ENCODE measurements around the gene ZFAND2A. TPM values are rescaled to one million over a fixed set of nuclear protein-coding genes. Genes with fewer than 3 reads are reported as not detected.
"Not testable (repeated sequence)": the region's sequence is repeated elsewhere in the genome, so short reads cannot be mapped to it uniquely, and the experiment has no call there.

The ZFAND2A gene
- total and polyA plus RNA-seq, 2 experiments from 2014 or later, result 15.3 to 29.2 TPM

DNA sequence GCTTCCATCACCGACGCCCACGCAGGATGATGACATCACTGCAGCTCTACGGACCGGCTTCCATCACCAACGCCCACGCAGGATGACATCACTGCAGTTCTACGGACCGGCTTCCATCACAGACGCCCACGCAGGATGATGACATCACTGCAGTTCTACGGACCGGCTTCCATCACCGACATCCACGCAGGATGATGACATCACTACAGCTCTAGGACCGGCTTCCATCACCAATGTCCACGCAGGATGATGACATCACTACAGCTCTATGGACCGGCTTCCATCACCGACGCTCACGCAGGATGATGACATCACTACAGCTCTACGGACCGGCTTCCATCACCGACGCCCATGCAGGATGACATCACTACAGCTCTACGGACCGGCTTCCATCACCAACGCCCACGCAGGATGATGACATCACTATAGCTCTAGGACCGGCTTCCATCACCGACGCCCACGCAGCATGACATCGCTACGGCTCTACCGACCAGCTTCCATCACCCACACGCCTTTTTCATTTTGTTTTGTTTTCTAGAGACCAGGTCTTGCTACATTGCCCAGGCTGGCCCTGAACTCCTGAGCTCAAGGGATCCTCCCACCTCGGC, 42.6 kb downstream of the ZFAND2A start (continued):
- TF ChIP-seq, protein P1, sequence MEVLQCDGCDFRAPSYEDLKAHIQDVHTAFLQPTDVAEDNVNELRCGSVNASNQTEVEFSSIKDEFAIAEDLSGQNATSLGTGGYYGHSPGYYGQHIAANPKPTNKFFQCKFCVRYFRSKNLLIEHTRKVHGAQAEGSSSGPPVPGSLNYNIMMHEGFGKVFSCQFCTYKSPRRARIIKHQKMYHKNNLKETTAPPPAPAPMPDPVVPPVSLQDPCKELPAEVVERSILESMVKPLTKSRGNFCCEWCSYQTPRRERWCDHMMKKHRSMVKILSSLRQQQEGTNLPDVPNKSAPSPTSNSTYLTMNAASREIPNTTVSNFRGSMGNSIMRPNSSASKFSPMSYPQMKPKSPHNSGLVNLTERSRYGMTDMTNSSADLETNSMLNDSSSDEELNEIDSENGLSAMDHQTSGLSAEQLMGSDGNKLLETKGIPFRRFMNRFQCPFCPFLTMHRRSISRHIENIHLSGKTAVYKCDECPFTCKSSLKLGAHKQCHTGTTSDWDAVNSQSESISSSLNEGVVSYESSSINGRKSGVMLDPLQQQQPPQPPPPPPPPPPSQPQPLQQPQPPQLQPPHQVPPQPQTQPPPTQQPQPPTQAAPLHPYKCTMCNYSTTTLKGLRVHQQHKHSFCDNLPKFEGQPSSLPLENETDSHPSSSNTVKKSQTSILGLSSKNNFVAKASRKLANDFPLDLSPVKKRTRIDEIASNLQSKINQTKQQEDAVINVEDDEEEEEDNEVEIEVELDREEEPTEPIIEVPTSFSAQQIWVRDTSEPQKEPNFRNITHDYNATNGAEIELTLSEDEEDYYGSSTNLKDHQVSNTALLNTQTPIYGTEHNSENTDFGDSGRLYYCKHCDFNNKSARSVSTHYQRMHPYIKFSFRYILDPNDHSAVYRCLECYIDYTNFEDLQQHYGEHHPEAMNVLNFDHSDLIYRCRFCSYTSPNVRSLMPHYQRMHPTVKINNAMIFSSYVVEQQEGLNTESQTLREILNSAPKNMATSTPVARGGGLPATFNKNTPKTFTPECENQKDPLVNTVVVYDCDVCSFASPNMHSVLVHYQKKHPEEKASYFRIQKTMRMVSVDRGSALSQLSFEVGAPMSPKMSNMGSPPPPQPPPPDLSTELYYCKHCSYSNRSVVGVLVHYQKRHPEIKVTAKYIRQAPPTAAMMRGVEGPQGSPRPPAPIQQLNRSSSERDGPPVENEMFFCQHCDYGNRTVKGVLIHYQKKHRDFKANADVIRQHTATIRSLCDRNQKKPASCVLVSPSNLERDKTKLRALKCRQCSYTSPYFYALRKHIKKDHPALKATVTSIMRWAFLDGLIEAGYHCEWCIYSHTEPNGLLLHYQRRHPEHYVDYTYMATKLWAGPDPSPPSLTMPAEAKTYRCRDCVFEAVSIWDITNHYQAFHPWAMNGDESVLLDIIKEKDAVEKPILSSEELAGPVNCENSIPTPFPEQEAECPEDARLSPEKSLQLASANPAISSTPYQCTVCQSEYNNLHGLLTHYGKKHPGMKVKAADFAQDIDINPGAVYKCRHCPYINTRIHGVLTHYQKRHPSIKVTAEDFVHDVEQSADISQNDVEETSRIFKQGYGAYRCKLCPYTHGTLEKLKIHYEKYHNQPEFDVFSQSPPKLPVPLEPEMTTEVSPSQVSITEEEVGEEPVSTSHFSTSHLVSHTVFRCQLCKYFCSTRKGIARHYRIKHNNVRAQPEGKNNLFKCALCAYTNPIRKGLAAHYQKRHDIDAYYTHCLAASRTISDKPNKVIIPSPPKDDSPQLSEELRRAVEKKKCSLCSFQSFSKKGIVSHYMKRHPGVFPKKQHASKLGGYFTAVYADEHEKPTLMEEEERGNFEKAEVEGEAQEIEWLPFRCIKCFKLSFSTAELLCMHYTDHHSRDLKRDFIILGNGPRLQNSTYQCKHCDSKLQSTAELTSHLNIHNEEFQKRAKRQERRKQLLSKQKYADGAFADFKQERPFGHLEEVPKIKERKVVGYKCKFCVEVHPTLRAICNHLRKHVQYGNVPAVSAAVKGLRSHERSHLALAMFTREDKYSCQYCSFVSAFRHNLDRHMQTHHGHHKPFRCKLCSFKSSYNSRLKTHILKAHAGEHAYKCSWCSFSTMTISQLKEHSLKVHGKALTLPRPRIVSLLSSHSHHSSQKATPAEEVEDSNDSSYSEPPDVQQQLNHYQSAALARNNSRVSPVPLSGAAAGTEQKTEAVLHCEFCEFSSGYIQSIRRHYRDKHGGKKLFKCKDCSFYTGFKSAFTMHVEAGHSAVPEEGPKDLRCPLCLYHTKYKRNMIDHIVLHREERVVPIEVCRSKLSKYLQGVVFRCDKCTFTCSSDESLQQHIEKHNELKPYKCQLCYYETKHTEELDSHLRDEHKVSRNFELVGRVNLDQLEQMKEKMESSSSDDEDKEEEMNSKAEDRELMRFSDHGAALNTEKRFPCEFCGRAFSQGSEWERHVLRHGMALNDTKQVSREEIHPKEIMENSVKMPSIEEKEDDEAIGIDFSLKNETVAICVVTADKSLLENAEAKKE (CRISPR knock-in tag; IDR thresholded peaks at IDR 0.05), result no peak
- no peak for TF ChIP-seq EZH2phosphoT487 (IDR thresholded peaks at IDR 0.05; ENCODE audit: unreplicated experiment)
- TF ChIP-seq STAT1 (IDR thresholded peaks at IDR 0.05; ENCODE audit: unreplicated experiment), result no peak

DNA sequence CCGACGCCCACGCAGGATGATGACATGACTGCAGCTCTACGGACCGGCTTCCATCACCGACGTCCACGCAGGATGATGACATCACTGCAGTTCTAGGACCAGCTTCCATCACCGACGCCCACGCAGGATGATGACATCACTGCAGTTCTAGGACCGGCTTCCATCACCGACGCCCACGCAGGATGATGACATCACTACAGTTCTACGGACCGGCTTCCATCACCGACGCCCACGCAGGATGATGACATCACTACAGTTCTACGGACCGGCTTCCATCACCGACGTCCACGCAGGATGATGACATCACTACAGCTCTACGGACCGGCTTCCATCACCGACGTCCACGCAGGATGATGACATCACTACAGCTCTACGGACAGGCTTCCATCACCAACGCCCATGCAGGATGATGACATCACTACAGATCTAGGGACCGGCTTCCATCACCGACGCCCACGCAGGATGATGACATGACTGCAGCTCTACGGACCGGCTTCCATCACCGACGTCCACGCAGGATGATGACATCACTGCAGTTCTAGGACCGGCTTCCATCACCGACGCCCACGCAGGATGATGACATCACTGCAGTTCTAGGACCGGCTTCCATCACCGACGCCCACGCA, 43.5 kb downstream of the ZFAND2A start:
- not testable (repeated sequence) for ATAC-seq; H3F3A ChIP-seq (replicated peaks; ENCODE audit: low read depth); DNase-seq (ENCODE audit: low spot score); H3K27ac Mint-ChIP-seq; H3K27ac ChIP-seq (ENCODE audit: low read depth); H3K4me3 Mint-ChIP-seq; H3K4me3 ChIP-seq; H3K27me3 ChIP-seq (ENCODE audit: insufficient read depth); H3K9me2 ChIP-seq (ENCODE audit: insufficient read depth); H3K9me3 Mint-ChIP-seq; H3K4me1 ChIP-seq (ENCODE audit: insufficient read depth); H2AFZ ChIP-seq; H3K4me2 ChIP-seq; H3K4me1 Mint-ChIP-seq; H3K36me3 ChIP-seq (ENCODE audit: insufficient read depth)
- peaks cover 13% of the 10 kb centered on the region for H3K27me3 Mint-ChIP-seq (ENCODE audit: insufficient read depth, low read depth, poor library complexity)
- Histone ChIP-seq H4K20me1 (replicated peaks; ENCODE audit: insufficient read depth) (peaks cover 17% of the 10 kb centered on the region; the same call in 1 of the 2 replicates), H3K79me2 (replicated peaks; ENCODE audit: insufficient read depth) (peaks cover 58% of the 10 kb centered on the region)
- H3K36me3 Mint-ChIP-seq (ENCODE audit: low read depth), result peaks cover 14% of the 10 kb centered on the region

DNA sequence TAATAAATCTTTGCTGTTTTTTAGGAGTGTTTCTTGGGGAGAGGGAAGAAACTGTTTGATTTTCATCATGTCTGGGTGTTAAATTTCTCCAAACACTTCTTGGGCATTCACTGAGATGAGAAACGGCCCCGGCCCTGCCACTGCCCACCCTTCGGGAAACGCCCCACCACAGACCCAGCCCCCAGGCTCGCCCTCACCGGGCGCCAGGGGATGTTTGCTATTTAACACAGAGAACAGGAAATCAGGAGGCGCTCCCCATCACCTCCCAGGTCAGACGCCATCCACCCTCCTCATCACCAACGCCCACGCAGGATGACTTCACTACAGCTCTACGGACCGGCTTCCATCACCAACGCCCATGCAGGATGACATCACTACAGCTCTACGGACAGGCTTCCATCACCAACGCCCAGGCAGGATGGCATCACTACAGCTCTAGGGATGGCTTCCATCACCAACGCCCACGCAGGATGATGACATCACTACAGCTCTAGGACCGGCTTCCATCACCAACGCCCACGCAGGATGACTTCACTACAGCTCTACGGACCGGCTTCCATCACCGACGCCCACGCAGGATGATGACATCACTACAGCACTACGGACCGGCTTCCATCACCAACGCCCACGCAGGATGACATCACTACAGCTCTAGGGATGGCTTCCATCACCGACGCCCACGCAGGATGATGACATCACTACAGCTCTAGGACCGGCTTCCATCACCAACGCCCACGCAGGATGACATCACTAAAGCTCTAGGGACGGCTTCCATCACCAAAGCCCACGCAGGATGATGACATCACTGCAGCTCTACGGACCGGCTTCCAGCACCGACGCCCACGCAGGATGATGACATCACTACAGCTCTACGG, 44.6 kb downstream of the ZFAND2A start:
- H3F3A ChIP-seq (replicated peaks; ENCODE audit: low read depth); H3K4me1 Mint-ChIP-seq; H2AFZ ChIP-seq; H3K27ac Mint-ChIP-seq; H3K27me3 ChIP-seq (ENCODE audit: insufficient read depth); H3K36me3 ChIP-seq (ENCODE audit: insufficient read depth); H3K27ac ChIP-seq (ENCODE audit: low read depth); H3K4me3 ChIP-seq; DNase-seq (ENCODE audit: low spot score); H3K4me1 ChIP-seq (ENCODE audit: insufficient read depth); H3K4me3 Mint-ChIP-seq; H3K9me3 Mint-ChIP-seq; H3K4me2 ChIP-seq; H3K9me2 ChIP-seq (ENCODE audit: insufficient read depth); ATAC-seq: not testable (repeated sequence)
- H3K36me3 Mint-ChIP-seq (ENCODE audit: low read depth), result peaks cover 14% of the 10 kb centered on the region
- Histone ChIP-seq H4K20me1 (replicated peaks; ENCODE audit: insufficient read depth) (peaks cover 17% of the 10 kb centered on the region; the same call in 1 of the 2 replicates), H3K79me2 (replicated peaks; ENCODE audit: insufficient read depth) (peaks cover 58% of the 10 kb centered on the region)
- peaks cover 13% of the 10 kb centered on the region for H3K27me3 Mint-ChIP-seq (ENCODE audit: insufficient read depth, low read depth, poor library complexity)

All from GM23338 (cell line).